Left renal cortex interstitium (tissue), 4 donors: ENCODE measurements around the gene ZMAT5. TPM values are rescaled to one million over a fixed set of nuclear protein-coding genes. Genes with fewer than 3 reads are reported as not detected.
"Not testable (repeated sequence)": the region's sequence is repeated elsewhere in the genome, so short reads cannot be mapped to it uniquely, and the experiment has no call there.

Experiments
- DNase-seq, 4 donors: peaks; one replicate each; pipeline ENCODE4 v3.0.0-alpha.2; 2013; ENCODE audit warnings: low read depth in 4 of 4, low spot score in 2 of 4, missing footprints in 1 of 4
- polyA plus RNA-seq, 4 donors: library from polyadenylated mRNA; unstranded; fragments of 120-200 nt; gene quantifications; one replicate each; pipeline ENCODE4 v1.2.1, GENCODE V29; 2013; ENCODE audit not compliant: insufficient read length in 4 of 4

ZMAT5 gene
- polyA plus RNA-seq, 4 donors = 22.3 to 31.2 (median 26.1) TPM

DNA sequence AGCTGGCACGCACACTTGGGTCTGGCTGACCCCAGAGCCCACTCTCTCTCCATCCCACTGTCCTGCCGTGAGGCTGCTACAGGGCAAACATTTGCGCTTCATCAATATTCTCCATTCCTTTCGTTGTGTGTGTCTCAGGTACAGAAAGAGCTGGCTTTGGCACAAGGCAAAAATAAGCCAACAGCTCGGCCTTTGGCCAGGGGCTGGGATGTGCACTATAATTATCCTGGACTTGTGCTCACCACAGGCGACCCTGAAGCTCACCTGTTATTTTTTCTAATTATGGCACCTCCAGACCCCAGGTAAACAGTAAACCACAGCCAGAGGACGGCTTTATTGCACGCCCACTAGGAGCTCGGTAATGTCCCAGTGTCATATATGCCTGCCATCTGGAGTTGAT lies 10.9 kb downstream of the ZMAT5 start:
- DNase-seq = no peak

DNA sequence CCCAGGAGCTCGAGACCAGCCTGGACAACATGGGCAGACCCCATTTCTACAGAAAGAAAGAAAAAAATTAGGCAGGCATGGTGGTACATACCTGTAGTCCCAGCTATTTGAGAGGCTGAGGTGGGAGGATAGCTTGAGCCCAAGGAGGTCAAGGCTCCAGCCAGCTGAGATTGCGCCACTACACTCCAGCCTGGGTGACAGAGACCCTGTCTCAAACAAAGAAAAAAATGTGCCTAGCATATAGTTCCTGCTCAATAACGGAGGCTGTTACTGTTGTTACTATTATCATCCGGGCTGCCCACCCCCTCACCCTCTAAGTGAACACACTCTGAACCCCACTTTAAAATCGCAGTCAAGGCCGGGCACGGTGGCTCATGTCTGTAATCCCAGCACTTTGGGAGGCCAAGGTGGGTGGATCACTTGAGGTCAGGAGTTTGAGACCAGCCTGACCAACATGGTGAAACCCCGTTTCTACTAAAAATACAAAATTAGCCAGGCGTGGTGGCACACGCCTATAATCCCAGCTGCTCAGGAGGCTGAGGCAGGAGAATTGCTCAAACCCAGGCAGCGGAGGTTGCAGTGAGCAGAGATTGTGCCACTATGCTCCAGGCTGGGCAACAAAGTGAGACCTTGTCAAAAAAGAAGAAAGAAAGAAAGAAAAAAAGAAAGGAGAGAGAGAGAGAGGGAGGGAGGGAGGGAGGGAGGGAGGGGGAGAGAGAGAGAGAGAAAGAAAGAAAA lies 12.0 kb downstream of the ZMAT5 start:
- DNase-seq = not testable (repeated sequence)

- no peak for DNase-seq
These were observed 12.8 kb downstream of the ZMAT5 start for GRCh38 chr22:29753808-29754657.

- DNase-seq = no peak
These were observed 15.1 kb downstream of the ZMAT5 start for GRCh38 chr22:29751669-29752068.

DNA sequence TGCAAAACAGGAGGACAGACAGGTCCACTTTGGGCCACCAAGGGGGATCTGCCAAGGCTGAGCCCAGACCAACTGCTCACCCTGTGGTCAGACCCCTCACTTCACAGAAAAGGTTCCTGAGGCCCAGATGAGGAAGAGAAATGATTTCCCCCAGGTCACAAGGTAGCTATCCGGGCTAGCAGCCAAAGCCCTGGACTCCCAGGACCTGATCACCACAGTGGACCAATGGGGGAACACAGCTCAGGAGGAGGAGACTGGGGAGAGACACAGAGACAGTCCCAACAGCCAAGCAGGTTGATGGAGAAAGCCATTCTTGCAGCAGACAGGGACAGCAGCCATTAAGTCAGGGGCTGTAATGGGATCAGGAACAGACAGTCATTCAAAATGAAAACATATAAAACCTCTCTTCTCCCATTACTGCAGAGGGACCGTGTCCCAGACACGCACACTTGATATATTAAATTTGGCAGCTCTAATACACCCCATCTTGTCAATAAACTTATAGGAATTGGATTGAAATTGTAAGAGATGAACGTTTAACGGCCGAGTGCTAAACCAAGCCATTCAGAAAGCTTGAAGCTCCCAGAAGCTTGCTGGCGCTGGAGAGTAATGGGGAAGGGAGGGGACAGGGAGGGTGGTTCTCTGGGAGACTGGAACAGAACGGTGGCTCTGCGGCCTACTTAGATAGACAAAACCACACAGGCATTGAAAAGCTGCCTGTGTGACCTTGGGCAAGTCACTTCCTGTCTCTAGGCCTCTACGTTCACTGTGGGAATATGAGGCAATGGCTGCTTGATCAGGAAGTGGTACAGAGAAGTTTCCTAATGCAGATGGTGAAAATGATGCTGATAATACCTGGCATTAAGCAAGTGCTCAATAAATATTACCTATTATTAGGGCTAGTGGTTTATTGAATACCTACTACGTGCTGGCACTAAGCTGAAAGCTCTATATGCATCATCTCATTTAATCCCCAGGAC lies 16.0 kb downstream of the ZMAT5 start:
- no peak for DNase-seq

DNA sequence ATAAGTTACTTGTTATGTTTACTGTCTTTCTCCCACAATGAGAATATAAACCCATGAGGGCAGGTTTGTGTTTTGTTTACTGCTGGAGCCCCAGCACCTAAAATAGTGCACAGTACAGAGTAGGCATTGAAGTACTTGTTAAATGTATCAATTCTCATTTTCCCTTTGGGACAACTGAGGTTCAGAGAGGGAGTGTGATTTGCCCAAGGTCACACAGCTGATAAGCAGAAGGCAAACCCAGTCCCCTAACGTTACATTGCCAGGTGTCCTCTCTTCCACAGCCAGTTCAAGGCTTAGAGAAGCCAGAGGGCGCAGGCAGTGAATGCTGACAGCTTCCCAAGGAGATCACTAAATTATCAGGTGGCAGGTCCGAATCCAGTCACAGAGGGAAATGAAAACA lies 16.8 kb downstream of the ZMAT5 start:
- DNase-seq = no peak

DNA sequence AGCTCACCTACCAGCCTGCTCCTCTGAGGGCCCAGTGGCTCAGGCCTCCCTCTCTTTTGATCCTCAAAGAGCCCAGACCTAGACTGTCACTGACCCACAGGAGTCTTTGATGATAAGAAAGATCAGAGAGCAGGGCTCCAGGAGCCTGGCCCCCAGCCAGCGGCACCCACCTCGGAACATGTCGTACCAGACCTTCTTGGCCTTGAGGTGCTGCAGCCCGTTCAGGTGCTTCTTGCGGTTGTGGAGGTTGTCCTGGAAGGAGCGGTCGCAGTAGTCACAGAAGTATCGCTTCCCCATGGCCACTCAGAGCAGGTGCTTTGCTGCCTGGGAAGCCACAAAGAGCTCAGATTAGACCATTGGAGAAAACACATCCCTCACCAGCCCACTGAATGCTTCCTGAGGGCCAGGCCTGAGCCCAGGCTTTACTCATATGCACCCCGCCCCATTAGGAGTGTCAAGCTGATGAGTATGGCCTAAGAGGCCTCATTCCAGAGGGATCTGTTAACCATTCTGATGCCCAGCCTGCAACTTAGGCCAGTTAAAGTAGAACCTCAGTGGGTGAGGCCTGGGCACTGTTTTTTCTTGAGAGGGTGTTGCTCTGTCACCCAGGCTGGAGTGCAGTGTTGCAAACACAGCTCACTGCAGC lies 18.4 kb downstream of the ZMAT5 start:
- no peak for DNase-seq

GRCh38 chr22:29747832-29748231 lies 19.0 kb downstream of the ZMAT5 start:
- no peak for DNase-seq

GRCh38 chr22:29744902-29745301 lies 21.9 kb downstream of the ZMAT5 start:
- DNase-seq = no peak

GRCh38 chr22:29742326-29742725 lies 24.5 kb downstream of the ZMAT5 start:
- no peak for DNase-seq

DNA sequence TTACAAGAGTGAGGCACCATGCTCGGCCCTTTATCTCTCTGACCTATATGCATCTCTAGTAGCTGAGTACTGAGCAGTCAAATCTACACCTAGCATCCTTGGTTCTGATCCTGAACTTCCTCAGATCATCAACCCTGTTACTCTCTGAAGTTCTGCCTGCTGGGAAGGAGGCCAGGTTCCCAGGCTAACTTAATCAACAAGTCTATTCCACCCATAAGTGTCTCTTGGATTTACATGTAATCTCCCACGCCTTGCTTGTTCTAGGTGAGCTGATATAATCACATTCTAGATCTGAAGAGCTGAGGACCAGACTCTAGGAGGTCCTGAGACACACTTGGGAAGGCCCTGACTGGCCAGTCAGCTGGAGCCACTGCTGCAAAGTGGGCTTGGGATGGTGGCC lies 24.9 kb downstream of the ZMAT5 start:
- no peak for DNase-seq

- DNase-seq = no peak
These were observed 26.6 kb downstream of the ZMAT5 start for GRCh38 chr22:29740216-29740615.

- DNase-seq = no peak
These were observed 27.4 kb downstream of the ZMAT5 start for GRCh38 chr22:29739346-29739875.

DNA sequence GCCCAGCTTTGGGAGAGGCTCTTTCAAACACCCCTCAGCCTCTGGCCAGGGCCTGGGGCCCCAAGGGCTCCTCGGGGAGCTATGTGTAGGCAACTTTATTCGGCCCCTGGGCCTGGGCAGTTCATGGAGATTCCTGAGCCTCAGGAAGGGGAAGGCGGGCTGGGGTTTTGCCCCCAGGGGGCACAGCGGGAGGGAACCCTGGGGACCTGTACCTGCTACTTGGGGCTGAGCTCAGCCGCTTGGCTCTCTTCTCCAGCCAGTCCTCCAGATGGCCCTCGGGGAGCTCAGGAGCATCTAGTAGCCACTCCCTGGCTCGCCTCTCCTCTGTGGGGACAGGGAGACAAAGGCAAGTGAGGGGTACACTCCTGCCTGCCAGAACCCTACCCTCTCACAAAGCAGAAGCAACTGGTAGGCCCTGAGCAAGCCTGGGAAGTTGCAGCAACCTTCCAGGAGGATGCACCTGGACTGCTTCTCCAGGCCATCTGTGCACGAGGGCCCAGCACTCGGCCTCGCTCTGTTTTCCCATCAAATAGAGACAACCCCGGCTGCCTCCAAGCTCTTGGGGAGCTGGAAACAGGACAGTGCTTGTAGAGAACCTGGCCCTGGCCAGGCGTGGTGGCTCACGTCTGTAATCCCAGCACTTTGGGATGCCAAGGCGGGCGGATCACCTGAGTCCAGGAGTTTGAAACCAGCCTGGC lies 28.5 kb downstream of the ZMAT5 start:
- DNase-seq = no peak

DNA sequence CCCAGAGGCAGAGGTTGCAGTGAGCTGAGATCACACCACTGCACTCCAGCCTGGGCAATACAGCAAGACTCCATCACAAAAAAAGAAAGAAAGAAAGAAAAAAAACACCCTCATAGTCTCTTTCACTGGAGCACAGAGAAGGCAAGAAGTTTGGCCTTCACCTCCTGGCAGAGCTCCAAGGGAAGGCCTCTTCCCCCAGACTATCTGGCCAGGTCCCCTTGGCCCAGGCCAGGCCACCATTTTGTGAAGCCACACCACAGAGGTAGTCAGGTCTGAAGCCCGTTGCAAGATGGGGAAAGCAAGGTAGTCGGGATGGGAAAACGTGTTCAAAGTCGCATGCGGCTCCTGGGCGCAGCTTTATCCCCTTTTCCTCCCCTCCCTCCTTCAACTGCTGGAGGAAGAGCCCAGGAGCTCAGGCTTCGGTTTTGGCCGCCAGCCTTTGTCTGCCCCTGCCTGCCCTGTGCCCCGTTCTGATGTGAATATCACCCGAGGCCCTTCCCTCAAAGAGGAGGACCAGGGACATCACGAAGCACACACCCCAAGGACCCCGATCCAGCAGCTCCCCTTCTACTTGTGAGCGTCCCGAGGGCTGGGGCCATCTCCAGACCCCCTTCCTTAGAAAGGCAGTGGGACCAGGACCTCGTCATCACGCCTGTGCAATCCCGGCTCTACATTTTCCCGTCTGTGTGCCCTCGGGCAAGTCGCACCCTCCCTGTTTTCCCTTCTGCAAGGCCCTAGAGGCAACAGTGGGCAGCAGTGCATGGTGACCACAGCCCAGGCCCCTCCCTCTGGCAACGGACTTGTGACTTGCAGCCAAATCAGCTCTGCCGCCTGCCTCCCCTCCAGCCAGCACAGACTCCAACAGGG lies 29.3 kb downstream of the ZMAT5 start:
- DNase-seq = no peak

- no peak for DNase-seq
These were observed 31.4 kb downstream of the ZMAT5 start for GRCh38 chr22:29735416-29735815.

GRCh38 chr22:29734838-29735237 lies 32.0 kb downstream of the ZMAT5 start:
- no peak for DNase-seq

DNA sequence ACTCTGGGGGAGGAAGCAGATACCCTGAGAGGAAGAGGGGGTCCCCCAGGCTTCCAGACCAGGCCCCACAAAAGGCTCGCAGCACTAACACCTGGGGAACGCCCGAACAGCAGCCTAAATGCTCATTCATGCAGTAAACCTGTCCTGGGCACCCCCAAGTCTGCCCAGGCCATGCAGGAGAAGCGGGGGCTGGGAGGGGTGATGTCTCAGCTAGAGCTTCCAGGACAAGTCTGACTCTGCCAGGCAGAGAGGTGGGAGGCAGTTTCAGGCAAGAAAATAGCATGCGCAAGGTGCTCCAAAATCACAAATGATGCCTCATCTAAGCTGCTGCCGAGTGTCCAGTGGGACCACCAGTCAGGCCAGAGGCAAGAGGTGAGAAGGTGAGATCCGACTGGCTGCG lies 32.4 kb downstream of the ZMAT5 start:
- DNase-seq = no peak
